Activated naive CD4-positive, alpha-beta T cell treated with anti-CD3 and anti-CD28 coated beads for 36 hours (primary cell): Measurements from ENCODE around the gene CHP2. TPM values are rescaled to one million over a fixed set of nuclear protein-coding genes. Genes with fewer than 3 reads are reported as not detected.
"Not testable (repeated sequence)": the region's sequence is repeated elsewhere in the genome, so short reads cannot be mapped to it uniquely, and the experiment has no call there.

Experiments
- CTCF ChIA-PET: fragments of 350-600 bp; sonication (Branson Sonifier 250); formaldehyde crosslinking; loops from one replicate; lab custom pipeline; 2021; ENCODE audit warnings: antibody characterized with exemption; lab: Charles Lee
- DNase-seq: peaks from one replicate; pipeline ENCODE4 v3.0.0-alpha.2; 2020
- H3K27ac Mint-ChIP-seq: one replicate; pipeline ENCODE4 v1.8.0; 2021; ENCODE audit warnings: mild to moderate bottlenecking, mixed read lengths
- H3K27me3 Mint-ChIP-seq: one replicate; pipeline ENCODE4 v1.8.0; 2021; ENCODE audit warnings: low read depth, mixed read lengths
- H3K36me3 Mint-ChIP-seq: one replicate; pipeline ENCODE4 v1.8.0; 2021; ENCODE audit warnings: low read depth, mixed read lengths
- H3K4me1 Mint-ChIP-seq: one replicate; pipeline ENCODE4 v1.8.0; 2021; ENCODE audit warnings: low read depth, mixed read lengths
- H3K4me3 Mint-ChIP-seq: one replicate; pipeline ENCODE4 v1.8.0; 2021; ENCODE audit warnings: mild to moderate bottlenecking, moderate library complexity, mixed read lengths
- H3K9me3 Mint-ChIP-seq: one replicate; pipeline ENCODE4 v1.8.0; 2021; ENCODE audit warnings: mixed read lengths
- intact Hi-C: fragments of 100-400 bp; cut with micrococcal nuclease; formaldehyde crosslinking; loops from one replicate; pipeline ENCODE4 v1.15.1; 2023
- total RNA-seq, 2 experiments: library from RNA; stranded (reverse); gene quantifications; one replicate each; pipeline ENCODE4 v1.2.3, GENCODE V29; 2021

Gene CHP2
- total RNA-seq, 2 experiments from 2014 or later, result not detected

DNA sequence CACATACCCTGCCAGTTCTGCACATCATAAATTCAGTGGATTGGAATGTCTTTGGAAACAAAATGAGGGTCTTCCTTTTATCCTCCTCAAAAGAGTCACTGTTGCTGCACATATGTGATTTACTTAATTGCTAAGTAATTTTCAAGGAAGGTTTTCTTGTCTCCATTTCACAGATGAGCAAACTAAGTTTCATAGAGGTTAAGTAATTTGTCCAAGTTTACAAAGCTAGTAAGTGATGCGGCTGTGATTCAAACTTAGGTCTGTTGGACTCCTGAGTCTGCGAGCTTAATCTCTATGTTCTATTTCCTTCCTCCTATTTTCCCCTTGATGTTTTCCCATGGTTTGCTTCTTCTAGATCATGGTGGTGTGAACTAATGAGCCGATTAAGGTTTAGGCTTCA is 28.1 kb upstream of the CHP2 start:
- H3K36me3 Mint-ChIP-seq, result peaks cover 3% of the 10 kb centered on the region
- peaks cover 7% of the 10 kb centered on the region for H3K9me3 Mint-ChIP-seq
- peaks cover 3% of the 10 kb centered on the region for H3K4me1 Mint-ChIP-seq
- CTCF ChIA-PET, result interaction anchor here (0.5 to 1.1 kb wide), 4 partner anchors 8 to 519 kb away, joined by 3 to 4 read pairs (median 3); no protein-coding TSS in a partner anchor
- H3K4me3 Mint-ChIP-seq, result no peak overlapping the region
- peaks cover 21% of the 10 kb centered on the region for H3K27me3 Mint-ChIP-seq
- intact Hi-C loops, result loop anchor here (5.0 kb wide), 1 partner anchor 169 kb away; the partner anchor contains the start of genes EARS2 and UBFD1
- no peak for DNase-seq
- H3K27ac Mint-ChIP-seq, result no peak overlapping the region

- H3K4me3 Mint-ChIP-seq, result no peak overlapping the region
- H3K36me3 Mint-ChIP-seq, result peaks cover 2% of the 10 kb centered on the region
- peaks cover 3% of the 10 kb centered on the region for H3K4me1 Mint-ChIP-seq
- intact Hi-C loops, result loop anchor here (5.0 kb wide), 1 partner anchor 171 kb away; the partner anchor contains the start of genes EARS2 and UBFD1
- H3K27ac Mint-ChIP-seq, result no peak overlapping the region
- peaks cover 18% of the 10 kb centered on the region for H3K27me3 Mint-ChIP-seq
- CTCF ChIA-PET, result interaction anchor here (0.9 to 1.2 kb wide), 2 partner anchors 368 to 686 kb away, joined by 4 read pairs; no protein-coding TSS in a partner anchor
- peaks cover 2% of the 10 kb centered on the region for H3K9me3 Mint-ChIP-seq
- no peak for DNase-seq
Measured at GRCh38 chr16:23728112-23728477, 26.7 kb upstream of the CHP2 start.

- Mint-ChIP-seq H3K4me3 (no peak overlapping the region), H3K36me3 (no peaks in the 10 kb centered on the region), H3K9me3 (no peaks in the 10 kb centered on the region), H3K27me3 (peaks cover 12% of the 10 kb centered on the region), H3K4me1 (peaks cover 3% of the 10 kb centered on the region), H3K27ac (no peak overlapping the region)
- CTCF ChIA-PET, result interaction anchor here (0.8 to 1.1 kb wide), 3 partner anchors 42 to 523 kb away, joined by 3 to 6 read pairs (median 4); no protein-coding TSS in a partner anchor
- no peak for DNase-seq
- intact Hi-C loops, result loop anchor here (5.0 kb wide), 1 partner anchor 172 kb away; the partner anchor contains the start of genes EARS2 and UBFD1
Measured at GRCh38 chr16:23729503-23730424, 25.1 kb upstream of the CHP2 start.

- CTCF ChIA-PET, result interaction anchor here (0.6 to 1.2 kb wide), 3 partner anchors 8 to 399 kb away, joined by 3 to 9 read pairs (median 4); no protein-coding TSS in a partner anchor
- Mint-ChIP-seq H3K9me3 (no peaks in the 10 kb centered on the region), H3K27me3 (peaks cover 9% of the 10 kb centered on the region), H3K4me1 (peaks cover 3% of the 10 kb centered on the region), H3K4me3 (no peak overlapping the region), H3K36me3 (no peaks in the 10 kb centered on the region), H3K27ac (no peak overlapping the region)
- no peak for DNase-seq
- intact Hi-C loops, result no loop called here
Measured at GRCh38 chr16:23734176-23734893, 20.5 kb upstream of the CHP2 start.

DNA sequence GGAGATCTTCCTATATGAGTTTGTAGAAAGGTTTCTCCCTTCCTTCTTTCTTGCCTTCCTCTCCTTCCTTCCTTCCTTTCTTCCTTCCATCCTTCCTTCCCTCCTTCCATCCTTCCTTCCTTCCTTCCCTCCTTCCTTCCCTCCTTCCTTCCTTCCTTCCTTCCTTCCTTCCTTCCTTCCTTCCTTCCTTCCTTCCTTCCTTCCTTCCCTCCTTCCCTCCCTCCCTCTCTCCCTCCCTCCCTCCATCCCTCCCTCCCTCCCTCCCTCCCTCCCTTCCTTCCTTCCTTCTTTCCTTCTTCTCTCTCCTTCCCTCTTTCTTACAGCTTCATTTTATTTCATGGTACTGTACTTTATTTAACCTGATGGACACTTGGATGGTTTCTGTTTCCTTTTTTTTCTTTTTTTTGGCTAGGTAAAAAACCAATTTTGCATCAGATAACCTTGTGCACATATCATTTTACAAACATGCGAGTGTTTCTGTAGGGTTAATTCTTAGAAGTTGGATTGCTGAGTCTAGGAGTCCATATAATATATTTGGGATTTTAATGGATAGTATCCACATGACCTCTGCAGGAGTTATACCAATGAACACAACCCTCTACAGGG is 17.3 kb upstream of the CHP2 start:
- DNase-seq, H3K36me3 Mint-ChIP-seq, H3K9me3 Mint-ChIP-seq, H3K4me3 Mint-ChIP-seq, CTCF ChIA-PET, H3K27ac Mint-ChIP-seq, H3K27me3 Mint-ChIP-seq, H3K4me1 Mint-ChIP-seq: not testable (repeated sequence)
- intact Hi-C loops, result loop anchor here (5.0 kb wide), 2 partner anchors 65 to 515 kb away; no protein-coding TSS in a partner anchor

GRCh38 chr16:23739516-23739915 is 15.3 kb upstream of the CHP2 start:
- no peaks in the 10 kb centered on the region for H3K9me3 Mint-ChIP-seq
- CTCF ChIA-PET, result no interaction called here
- DNase-seq, result no peak

GRCh38 chr16:23741675-23742303 is 13.0 kb upstream of the CHP2 start:
- no peak overlapping the region for H3K4me3 Mint-ChIP-seq
- intact Hi-C loops, result no loop called here
- H3K27ac Mint-ChIP-seq, result no peak overlapping the region
- no peaks in the 10 kb centered on the region for H3K36me3 Mint-ChIP-seq
- H3K9me3 Mint-ChIP-seq, result peaks cover 3% of the 10 kb centered on the region
- CTCF ChIA-PET, result interaction anchor here (1.3 kb wide), 1 partner anchor 10 kb away, joined by 3 read pairs; no protein-coding TSS in a partner anchor
- no peaks in the 10 kb centered on the region for H3K4me1 Mint-ChIP-seq
- DNase-seq, result no peak
- peaks cover 12% of the 10 kb centered on the region for H3K27me3 Mint-ChIP-seq

More at GRCh38 chr16:23739516-23739915, 15.3 kb upstream of the CHP2 start:
- intact Hi-C loops, result loop anchor here (5.0 kb wide), 2 partner anchors 63 to 513 kb away; no protein-coding TSS in a partner anchor
- Mint-ChIP-seq H3K36me3 (no peaks in the 10 kb centered on the region), H3K4me1 (peaks cover 3% of the 10 kb centered on the region), H3K4me3 (no peak overlapping the region), H3K27me3 (peaks cover 6% of the 10 kb centered on the region), H3K27ac (no peak overlapping the region)

GRCh38 chr16:23742766-23743165 is 12.1 kb upstream of the CHP2 start:
- intact Hi-C loops, result no loop called here
- Mint-ChIP-seq H3K9me3 (peaks cover 3% of the 10 kb centered on the region), H3K27me3 (peaks cover 15% of the 10 kb centered on the region), H3K27ac (no peak overlapping the region), H3K4me3 (no peak overlapping the region), H3K4me1 (no peaks in the 10 kb centered on the region), H3K36me3 (no peaks in the 10 kb centered on the region)
- CTCF ChIA-PET, result interaction anchor here (0.5 to 1.3 kb wide), 2 partner anchors 11 to 64 kb away, joined by 3 to 4 read pairs; no protein-coding TSS in a partner anchor
- DNase-seq, result no peak

DNA sequence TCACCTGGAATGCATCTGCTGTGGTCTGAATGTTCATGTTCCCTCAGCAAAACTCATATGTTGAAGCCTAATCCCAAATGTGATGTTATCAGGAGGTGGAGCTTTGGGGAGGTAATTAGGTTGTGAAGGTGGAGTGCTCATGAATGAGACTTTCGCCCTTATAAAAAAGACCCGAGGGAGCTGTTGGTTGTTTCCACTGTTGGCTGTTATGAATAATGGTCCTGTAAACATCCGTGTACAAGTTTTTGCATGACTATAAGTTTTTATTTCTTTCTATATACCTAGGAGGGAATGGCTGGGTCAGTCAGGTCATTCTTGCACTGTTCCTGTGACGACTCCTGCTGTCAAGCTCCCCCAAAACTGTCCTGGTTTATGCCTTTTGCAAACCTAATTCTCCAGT is 9.6 kb upstream of the CHP2 start:
- CTCF ChIA-PET, result no interaction called here
- peaks cover 3% of the 10 kb centered on the region for H3K9me3 Mint-ChIP-seq
- peaks cover 15% of the 10 kb centered on the region for H3K27me3 Mint-ChIP-seq
- no peak overlapping the region for H3K4me3 Mint-ChIP-seq
- H3K36me3 Mint-ChIP-seq, result no peaks in the 10 kb centered on the region
- no peak for DNase-seq
- intact Hi-C loops, result no loop called here
- no peaks in the 10 kb centered on the region for H3K4me1 Mint-ChIP-seq
- no peak overlapping the region for H3K27ac Mint-ChIP-seq

GRCh38 chr16:23748630-23749029 is 6.2 kb upstream of the CHP2 start:
- Mint-ChIP-seq H3K36me3 (no peaks in the 10 kb centered on the region), H3K27ac (no peak overlapping the region), H3K4me1 (no peaks in the 10 kb centered on the region), H3K27me3 (peaks cover 19% of the 10 kb centered on the region), H3K9me3 (peaks cover 3% of the 10 kb centered on the region), H3K4me3 (no peak overlapping the region)
- DNase-seq, result no peak
- CTCF ChIA-PET, result interaction anchor here (0.6 kb wide), 1 partner anchor 72 kb away, joined by 8 read pairs; no protein-coding TSS in a partner anchor
- intact Hi-C loops, result no loop called here

DNA sequence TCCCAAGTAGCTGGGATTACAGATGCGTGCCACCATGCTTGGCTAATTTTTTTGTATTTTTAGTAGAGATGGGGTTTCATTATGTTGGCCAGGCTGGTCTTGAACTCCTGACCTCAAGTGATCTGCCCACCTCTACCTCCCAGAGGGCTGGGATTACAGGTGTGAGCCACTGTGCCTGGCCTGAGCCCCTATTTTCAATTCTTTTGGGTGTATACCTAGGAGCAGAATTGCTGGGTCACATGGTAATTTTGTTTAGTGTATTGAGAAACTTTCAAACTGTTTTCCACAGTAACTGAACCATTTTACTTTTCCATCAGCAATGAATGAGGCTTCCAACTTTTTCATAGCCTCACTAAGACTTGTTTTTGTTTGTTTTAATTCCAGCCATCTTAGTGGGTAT is 3.8 kb upstream of the CHP2 start:
- H3K4me3 Mint-ChIP-seq, H3K4me1 Mint-ChIP-seq, H3K27ac Mint-ChIP-seq, H3K9me3 Mint-ChIP-seq, H3K36me3 Mint-ChIP-seq, intact Hi-C loops, CTCF ChIA-PET, DNase-seq: not testable (repeated sequence)
- peaks cover 29% of the 10 kb centered on the region for H3K27me3 Mint-ChIP-seq
